ENCODE data around the gene LINC00305.

GRCh38 chr18:64082054-64082453 lies 66.8 kb downstream of the LINC00305 start:
- no peak for TF ChIP-seq EZH2 (IDR thresholded peaks at IDR 0.05)
- TF ChIP-seq CTCF (IDR thresholded peaks at IDR 0.05): no peak
- TF ChIP-seq EZH2phosphoT487 (IDR thresholded peaks at IDR 0.05): no peak
